Uterus (tissue), 2 donors: ENCODE data around the gene STK32C.

ENCODE experiments used
- POLR2A ChIP-seq, 2 donors: fragments of 450-650 bp; IDR thresholded peaks; one replicate each; pipeline ENCODE4 v1.6.1; 2016; ENCODE audit warnings: antibody characterized with exemption in 2 of 2, mild to moderate bottlenecking in 1 of 2, moderate library complexity in 1 of 2
- TF ChIP-seq, protein P1 (sequence below), 4 experiments: fragments of 200-600 bp in 2 of 4; fragments of 450-650 bp in 2 of 4; sonication (generic) in 2 of 4; IDR thresholded peaks; one replicate each; pipeline ENCODE4 v1.5.1; 2016 to 2019; ENCODE audit warnings: antibody characterized with exemption in 4 of 4, mild to moderate bottlenecking in 2 of 4, moderate library complexity in 1 of 4

DNA sequence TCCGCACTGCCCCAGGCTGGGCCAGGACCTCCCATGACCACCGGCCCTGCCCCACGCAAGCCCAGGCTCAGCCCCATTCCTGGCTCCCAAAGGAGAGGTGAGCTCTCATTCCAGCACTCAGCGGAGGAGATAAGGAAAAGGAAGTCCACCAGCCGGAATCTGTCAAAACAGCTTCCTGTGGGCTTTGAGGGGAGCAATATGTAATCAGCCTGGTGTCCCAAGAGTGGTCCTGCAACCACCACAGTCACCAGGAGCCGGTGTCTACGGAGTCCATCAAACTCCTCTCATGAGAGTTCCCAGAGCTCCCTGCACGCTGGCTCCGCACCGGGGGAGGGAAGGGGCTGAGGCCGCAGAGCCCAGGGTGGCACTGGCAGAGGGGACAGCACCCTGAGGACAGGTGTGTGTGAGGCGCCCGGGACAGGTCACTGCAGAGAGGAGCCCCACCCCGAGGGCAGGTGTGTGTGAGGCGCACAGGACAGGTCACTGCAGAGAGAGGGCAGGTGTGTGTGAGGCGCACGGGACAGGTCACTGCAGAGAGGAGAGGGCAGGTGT lies 57.9 kb downstream of the STK32C start:
- TF ChIP-seq, protein P1, sequence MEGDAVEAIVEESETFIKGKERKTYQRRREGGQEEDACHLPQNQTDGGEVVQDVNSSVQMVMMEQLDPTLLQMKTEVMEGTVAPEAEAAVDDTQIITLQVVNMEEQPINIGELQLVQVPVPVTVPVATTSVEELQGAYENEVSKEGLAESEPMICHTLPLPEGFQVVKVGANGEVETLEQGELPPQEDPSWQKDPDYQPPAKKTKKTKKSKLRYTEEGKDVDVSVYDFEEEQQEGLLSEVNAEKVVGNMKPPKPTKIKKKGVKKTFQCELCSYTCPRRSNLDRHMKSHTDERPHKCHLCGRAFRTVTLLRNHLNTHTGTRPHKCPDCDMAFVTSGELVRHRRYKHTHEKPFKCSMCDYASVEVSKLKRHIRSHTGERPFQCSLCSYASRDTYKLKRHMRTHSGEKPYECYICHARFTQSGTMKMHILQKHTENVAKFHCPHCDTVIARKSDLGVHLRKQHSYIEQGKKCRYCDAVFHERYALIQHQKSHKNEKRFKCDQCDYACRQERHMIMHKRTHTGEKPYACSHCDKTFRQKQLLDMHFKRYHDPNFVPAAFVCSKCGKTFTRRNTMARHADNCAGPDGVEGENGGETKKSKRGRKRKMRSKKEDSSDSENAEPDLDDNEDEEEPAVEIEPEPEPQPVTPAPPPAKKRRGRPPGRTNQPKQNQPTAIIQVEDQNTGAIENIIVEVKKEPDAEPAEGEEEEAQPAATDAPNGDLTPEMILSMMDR (IDR thresholded peaks at IDR 0.05), result no peak
- no peak for TF ChIP-seq POLR2A (IDR thresholded peaks at IDR 0.05)
